Kidney (tissue), 14 donors: Measurements from ENCODE around the gene CLIC5. TPM values are rescaled to one million over a fixed set of nuclear protein-coding genes. Genes with fewer than 3 reads are reported as not detected.

ENCODE experiments used
- DNase-seq, 5 donors: peaks; one replicate each; pipeline ENCODE4 v3.0.0-alpha.2; 2013 to 2020
- FAIRE-seq: peaks from 2 replicates; lab custom pipeline; 2012; peaks lifted over from hg19 to GRCh38; lab: Jason Lieb, UNC
- H3K27ac ChIP-seq, 2 donors: one replicate each; pipeline ENCODE4 v1.7.0; 2013; ENCODE audit warnings: low read depth in 2 of 2, low read length in 2 of 2, inconsistent platforms in 1 of 2
- H3K27me3 ChIP-seq: one replicate; pipeline ENCODE4 v1.7.1; 2013; ENCODE audit warnings: low read length, inconsistent platforms; ENCODE audit not compliant: control insufficient read depth, insufficient read depth
- H3K36me3 ChIP-seq, 3 donors: one replicate each; pipeline versions ENCODE4 v1.7.0 to v1.7.1; 2013; ENCODE audit warnings: low read length in 3 of 3, control low read depth in 1 of 3, inconsistent platforms in 1 of 3; ENCODE audit not compliant: insufficient read depth in 3 of 3, control insufficient read depth in 2 of 3
- H3K4me1 ChIP-seq, 3 donors: one replicate each; pipeline versions ENCODE4 v1.7.0 to v1.7.1; 2013; ENCODE audit warnings: low read length in 3 of 3, inconsistent platforms in 1 of 3, low read depth in 1 of 3; ENCODE audit not compliant: control insufficient read depth in 2 of 3, insufficient read depth in 2 of 3
- H3K4me3 ChIP-seq, 3 donors: one replicate each; pipeline versions ENCODE4 v1.7.0 to v1.8.1; 2013; ENCODE audit warnings: low read length in 3 of 3, control low read depth in 1 of 3, inconsistent platforms in 1 of 3
- H3K9ac ChIP-seq, 3 donors: one replicate each; pipeline versions ENCODE4 v1.7.0 to v1.7.1; 2013; ENCODE audit warnings: low read length in 3 of 3, control low read depth in 1 of 3, inconsistent platforms in 1 of 3
- H3K9me3 ChIP-seq, 3 donors: one replicate each; pipeline versions ENCODE4 v1.7.0 to v1.7.1; 2013; ENCODE audit warnings: low read length in 3 of 3, control low read depth in 1 of 3, inconsistent platforms in 1 of 3; ENCODE audit not compliant: control insufficient read depth in 2 of 3, insufficient read depth in 1 of 3
- CTCF ChIP-seq: IDR thresholded peaks from 3 replicates; pipeline ENCODE4 v1.5.1; 2012; ENCODE audit warnings: mild to moderate bottlenecking, moderate library complexity, borderline replicate concordance; ENCODE audit not compliant: insufficient read depth; ENCODE audit errors: extremely low read depth
- intact Hi-C: fragments of 100-400 bp; cut with DNase I; formaldehyde crosslinking; loops from one replicate; pipeline ENCODE4 v1.11.1; 2022
- polyA plus RNA-seq: library from polyadenylated mRNA; stranded (reverse); fragments of 350-450 nt; fragmentation: Illumina TruSeq; extraction: RNeasy Lipid Tissue Mini Kit (QIAGEN cat#74804); gene quantifications from one replicate; pipeline ENCODE4 v1.2.3, GENCODE V29; 2014; ENCODE audit warnings: low read depth, low replicate concordance; ENCODE audit not compliant: insufficient read depth
- total RNA-seq: library from RNA; stranded (reverse); fragmentation: NEBNext Ultra II Directional; extraction: Animal tissue kit (Norgen Biotek cat#: 25700); gene quantifications from one replicate; pipeline ENCODE4 v1.2.1, GENCODE V29; 2021
- donor health status: control.
- donor health status: control.
- donor health status: control.
- donor health status: control.
- donor health status: control.
- donor health status: DM: yes; HTN: yes; CAD: no.
- donor health status: Normal renal cell carcinoma (clear cell type).

CLIC5 gene
- total and polyA plus RNA-seq, 2 donors from 2014 or later: 7.4 to 54.3 TPM

DNA sequence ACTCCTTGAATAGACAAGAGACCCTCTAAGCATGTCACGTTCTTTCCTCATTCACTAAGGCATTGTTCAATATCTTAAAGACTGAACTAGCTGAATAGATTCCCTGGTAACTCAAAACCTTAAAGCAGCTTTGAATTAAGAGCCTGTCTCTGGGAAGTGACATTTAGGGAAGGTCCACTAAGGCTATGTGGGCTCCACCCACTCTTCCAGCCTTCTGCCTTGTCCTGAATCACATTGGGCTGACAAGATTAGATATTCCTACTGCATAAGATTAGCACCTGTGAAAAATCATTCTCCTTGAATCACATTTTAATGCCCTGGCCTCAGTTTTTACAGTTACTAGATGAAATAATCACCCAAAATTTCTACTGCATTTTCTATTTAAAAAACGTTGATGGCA, 36.3 kb downstream of the CLIC5 start:
- Histone ChIP-seq H3K9me3 (peaks cover 0 to 4% (median 3%) of the 10 kb centered on the region in 3 donors), H3K9ac (no peak overlapping the region), H3K4me3 (no peak overlapping the region), H3K36me3 (no peaks in the 10 kb centered on the region), H3K27ac (no peak overlapping the region), H3K4me1 (no peaks in the 10 kb centered on the region), H3K27me3 (no peaks in the 10 kb centered on the region)
- intact Hi-C loops: no loop called here
- TF ChIP-seq CTCF: no peak
- DNase-seq (no peak), FAIRE-seq (no peak)

DNA sequence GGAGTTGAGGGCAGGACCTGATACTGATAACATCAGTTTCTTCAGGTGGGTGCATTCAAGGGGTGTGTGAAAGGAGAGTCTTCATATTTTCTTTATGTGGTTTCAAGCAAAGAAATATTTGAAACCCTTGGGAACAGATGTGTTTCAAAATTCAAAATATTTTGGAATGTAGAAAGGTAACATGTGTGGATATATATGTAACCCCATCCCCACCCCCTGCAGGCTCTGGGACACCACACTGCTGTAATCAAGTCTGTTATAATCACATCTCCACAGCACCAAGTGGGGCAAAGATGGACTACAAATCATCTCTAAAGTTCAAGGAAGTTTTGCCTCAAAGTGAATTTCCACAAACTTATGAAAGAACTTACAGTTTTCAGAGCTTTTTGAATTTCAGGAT, 41.1 kb downstream of the CLIC5 start:
- TF ChIP-seq CTCF: no peak

DNA sequence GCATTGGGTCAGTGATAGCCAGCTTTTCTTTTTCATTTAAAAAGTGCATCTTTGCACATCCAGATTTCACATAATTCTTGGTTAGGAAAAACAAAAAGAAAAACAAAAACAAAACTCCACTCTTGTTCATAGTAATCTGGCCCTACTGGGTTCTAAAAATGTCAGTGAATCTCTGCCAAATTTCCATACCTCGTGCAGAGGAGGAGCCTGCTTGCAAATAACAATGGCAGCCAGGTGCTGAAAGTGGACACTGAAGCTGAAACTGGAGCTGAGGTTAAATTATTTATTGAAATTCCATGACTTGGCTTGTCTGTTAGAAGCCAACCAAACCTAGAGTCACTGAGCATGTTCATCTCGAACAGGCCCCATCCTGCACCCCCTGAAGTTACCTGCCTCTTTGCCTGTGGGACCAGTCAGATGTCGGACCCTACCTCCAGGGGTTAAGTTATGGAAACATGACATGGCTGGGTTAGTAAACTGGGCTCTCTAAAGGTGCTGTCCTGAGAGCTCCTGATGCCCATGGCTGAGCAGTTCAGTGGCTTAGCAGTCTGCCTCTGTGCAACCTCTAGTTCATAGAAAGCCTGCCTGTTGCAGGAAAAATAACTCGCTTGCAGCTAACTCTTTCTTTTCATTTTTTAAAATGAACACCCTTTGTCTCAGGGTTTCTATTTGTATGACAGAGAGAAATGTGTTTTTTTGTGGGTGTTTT, 42.7 kb downstream of the CLIC5 start:
- Histone ChIP-seq H3K4me3 (no peak overlapping the region), H3K27ac (no peak overlapping the region), H3K9me3 (peaks cover 0 to 4% (median 3%) of the 10 kb centered on the region in 3 donors), H3K9ac (no peak overlapping the region), H3K36me3 (no peaks in the 10 kb centered on the region), H3K27me3 (no peaks in the 10 kb centered on the region), H3K4me1 (peaks cover 0 to 2% (median 0%) of the 10 kb centered on the region in 3 donors)
- DNase-seq (no peak), FAIRE-seq (no peak)
- intact Hi-C loops: no loop called here
- no peak for TF ChIP-seq CTCF

More for the DNA sequence above, 41.1 kb downstream of the CLIC5 start:
- H3K27me3 ChIP-seq: no peaks in the 10 kb centered on the region
- intact Hi-C loops: no loop called here
- no peaks in the 10 kb centered on the region for H3K4me1 ChIP-seq
- FAIRE-seq: no peak
- H3K9me3 ChIP-seq: peaks cover 0 to 4% (median 3%) of the 10 kb centered on the region in 3 donors
- no peak overlapping the region for H3K4me3 ChIP-seq
- no peaks in the 10 kb centered on the region for H3K36me3 ChIP-seq
- H3K9ac ChIP-seq: no peak overlapping the region
- no peak for DNase-seq
- no peak overlapping the region for H3K27ac ChIP-seq
